OCI-M2 (cell line): ENCODE results near the gene CNTN2.

Source experiments
- DNase-seq: peaks from one replicate; lab custom pipeline; 2025; ENCODE audit not compliant: unreplicated experiment; lab: John Stamatoyannopoulos, UW

Gene CNTN2, protein sequence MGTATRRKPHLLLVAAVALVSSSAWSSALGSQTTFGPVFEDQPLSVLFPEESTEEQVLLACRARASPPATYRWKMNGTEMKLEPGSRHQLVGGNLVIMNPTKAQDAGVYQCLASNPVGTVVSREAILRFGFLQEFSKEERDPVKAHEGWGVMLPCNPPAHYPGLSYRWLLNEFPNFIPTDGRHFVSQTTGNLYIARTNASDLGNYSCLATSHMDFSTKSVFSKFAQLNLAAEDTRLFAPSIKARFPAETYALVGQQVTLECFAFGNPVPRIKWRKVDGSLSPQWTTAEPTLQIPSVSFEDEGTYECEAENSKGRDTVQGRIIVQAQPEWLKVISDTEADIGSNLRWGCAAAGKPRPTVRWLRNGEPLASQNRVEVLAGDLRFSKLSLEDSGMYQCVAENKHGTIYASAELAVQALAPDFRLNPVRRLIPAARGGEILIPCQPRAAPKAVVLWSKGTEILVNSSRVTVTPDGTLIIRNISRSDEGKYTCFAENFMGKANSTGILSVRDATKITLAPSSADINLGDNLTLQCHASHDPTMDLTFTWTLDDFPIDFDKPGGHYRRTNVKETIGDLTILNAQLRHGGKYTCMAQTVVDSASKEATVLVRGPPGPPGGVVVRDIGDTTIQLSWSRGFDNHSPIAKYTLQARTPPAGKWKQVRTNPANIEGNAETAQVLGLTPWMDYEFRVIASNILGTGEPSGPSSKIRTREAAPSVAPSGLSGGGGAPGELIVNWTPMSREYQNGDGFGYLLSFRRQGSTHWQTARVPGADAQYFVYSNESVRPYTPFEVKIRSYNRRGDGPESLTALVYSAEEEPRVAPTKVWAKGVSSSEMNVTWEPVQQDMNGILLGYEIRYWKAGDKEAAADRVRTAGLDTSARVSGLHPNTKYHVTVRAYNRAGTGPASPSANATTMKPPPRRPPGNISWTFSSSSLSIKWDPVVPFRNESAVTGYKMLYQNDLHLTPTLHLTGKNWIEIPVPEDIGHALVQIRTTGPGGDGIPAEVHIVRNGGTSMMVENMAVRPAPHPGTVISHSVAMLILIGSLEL

DNA sequence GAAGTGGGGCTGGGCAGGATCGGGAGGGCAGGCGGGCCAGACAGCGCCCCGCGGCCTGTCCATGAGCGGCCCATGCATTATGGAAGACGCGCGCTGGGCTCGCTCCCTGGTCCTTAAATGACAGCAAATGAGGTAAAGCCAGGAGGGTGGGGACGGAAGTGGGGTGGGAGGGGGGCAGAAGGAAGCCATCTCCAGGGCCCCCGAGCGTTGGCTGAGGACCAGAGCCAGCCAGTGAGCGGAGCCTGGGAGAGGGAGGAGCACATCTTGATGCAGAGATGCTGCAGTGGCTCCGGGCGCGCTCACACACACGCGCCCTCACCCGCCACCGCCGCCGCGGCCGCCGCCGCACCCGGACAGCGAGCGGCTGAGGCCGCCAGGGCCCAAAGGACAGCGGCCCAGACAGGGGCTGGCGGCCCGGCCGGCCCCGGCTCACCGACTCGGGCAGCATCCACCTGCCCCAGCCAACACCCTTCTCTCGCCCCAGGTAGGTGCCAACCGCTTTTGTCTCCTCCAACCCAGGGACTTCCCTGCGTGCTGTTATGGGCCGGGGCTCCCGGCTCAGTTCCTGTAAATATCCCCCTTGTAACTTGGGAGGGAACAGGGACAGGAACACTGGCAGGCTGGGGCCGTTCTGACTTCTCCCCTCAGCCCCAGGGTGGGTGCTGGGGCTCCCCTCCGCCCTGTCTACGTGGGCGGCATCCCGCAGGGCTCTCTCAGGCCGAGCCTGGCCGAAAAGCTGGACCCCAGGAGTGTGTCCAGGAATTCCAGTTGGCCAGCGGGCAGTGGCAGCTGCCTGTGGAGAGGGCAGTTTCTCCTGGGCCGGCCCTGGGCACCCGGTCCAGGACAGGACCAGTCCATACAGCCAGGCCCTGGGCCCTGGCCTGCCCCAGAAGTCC, at the start of gene CNTN2:
Gene CNTN2, plus strand, starts transcription at position 302 of the 896 bp plus-strand sequence. CDS start 9,974 bp downstream, outside the sequence.
- no peak for DNase-seq

DNA sequence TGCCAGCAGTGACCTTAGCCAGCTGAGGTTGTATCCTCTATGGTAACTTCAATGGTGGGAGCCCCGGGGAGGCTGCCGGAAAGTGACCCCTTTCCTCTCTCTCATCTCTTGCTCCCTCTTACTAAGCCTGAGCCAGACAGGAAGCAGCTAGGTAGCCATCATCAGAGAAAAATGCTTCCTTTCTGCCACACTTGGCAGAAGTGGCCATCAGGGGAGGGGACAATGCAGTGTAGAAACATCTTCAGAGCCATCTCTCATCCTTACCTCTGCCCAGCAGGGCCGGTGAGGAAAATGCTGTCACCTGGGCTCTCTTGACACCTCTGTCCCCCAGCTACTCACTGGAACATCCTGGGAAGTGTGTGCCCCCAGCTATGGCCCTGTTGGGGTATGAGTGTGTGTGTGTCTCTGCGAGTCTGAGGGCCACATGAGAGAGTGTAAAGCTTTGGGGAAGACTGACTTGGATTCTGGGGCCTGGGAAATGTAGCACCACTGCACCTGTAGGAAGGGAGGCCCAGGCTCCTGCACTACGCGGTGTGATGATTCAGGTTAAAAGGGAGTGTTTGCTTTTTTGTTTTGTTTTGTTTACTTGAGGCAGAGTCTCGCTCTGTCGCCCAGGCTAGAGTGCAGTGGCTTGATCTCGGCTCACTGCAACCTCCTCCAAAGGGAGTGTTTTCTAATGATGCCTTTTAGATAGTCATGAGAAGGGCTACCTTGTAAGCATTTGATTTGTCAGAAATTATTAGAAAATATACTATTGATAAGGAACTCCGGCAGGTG, 48.7 kb upstream of the CNTN2 start:
- DNase-seq = no peak

DNA sequence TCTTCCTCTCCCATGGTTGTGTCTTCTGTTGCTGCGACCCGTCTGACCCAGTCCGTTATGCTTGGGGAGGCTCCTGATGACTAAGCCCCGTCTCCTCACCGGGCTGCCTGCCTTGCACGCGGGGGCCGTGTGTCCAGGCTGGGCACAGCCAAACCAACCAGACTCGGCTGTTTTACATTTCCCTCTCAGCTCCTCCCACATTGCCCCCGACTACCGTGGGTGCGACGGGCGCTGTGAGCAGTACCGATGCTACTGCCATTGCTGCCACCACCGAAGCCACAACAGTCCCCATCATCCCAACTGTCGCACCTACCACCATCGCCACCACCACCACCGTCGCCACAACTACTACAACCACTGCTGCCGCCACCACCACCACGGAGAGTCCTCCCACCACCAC, 46.0 kb upstream of the CNTN2 start:
- DNase-seq = no peak

DNA sequence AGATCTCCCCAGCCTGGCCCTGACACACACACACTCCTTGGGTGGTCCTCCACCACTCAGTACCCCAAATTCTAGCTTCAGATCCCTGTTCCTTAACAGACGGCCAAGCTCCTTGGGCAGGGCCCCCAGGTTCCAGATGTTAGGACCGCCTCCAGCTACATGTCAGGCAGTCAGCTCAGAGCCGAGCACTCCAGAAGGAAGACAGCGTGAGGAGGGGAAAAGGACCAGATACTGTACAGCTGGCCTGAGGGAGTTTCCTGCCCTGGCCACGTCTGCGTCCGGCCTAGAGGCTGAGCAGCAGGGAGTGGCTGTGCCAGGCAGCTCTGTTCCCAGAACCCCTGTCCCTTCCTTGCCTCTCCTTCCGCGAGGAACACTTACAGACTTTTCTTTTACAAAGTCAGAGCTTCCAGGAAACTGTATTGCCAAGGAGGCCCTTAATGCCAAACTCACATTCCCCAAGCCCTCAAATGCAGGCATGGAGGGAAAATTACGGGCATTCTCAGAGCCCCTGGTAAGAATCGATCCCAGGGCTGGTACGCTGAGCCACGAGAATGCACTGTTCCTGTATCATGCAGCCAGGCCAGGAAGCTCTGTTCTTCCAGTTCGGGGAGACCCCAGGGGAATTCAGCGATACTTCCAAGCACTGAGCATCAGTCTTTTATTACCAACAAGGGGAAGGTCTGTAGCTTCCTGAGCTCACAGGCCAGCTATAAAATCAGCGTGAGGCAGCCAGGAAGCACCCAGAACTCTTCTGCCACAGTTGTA, 45.2 kb upstream of the CNTN2 start:
- no peak for DNase-seq

DNA sequence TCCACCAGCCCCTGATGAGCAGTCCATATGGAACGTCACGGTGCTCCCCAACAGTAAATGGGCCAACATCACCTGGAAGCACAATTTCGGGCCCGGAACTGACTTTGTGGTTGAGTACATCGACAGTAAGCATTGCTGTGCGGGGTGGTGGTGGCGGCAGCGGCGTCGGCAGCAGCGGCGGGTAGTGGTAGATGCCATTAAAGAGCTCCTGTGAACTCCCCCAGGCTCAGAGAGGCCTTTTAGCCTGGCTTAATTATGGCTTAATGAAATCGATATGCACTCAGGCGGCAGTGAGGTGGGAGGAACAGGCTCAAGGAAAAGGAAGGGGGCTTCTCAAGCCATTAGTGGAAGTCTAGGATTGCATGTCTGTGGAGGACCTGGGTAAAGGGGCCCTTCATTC, 41.9 kb upstream of the CNTN2 start:
- DNase-seq = no peak

DNA sequence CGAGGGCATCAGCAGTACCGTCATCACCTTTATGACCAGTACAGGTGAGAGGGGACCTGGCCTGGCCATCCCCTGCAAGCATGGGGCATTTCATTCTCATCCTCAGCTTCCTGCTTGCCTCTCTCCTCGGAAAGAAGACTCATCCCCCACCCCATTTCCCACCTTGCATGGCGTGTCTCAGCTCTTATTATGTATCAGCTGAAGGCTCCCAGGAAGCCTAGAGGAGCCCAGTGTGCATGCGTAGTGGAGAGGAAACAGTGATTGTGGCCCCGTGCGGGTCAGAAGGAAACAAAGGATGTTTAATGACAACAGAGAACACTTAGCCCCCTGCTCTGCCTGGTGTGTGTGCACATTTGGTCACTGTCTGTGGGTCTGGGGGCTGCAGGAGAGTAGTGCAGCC, 40.3 kb upstream of the CNTN2 start:
- no peak for DNase-seq

DNA sequence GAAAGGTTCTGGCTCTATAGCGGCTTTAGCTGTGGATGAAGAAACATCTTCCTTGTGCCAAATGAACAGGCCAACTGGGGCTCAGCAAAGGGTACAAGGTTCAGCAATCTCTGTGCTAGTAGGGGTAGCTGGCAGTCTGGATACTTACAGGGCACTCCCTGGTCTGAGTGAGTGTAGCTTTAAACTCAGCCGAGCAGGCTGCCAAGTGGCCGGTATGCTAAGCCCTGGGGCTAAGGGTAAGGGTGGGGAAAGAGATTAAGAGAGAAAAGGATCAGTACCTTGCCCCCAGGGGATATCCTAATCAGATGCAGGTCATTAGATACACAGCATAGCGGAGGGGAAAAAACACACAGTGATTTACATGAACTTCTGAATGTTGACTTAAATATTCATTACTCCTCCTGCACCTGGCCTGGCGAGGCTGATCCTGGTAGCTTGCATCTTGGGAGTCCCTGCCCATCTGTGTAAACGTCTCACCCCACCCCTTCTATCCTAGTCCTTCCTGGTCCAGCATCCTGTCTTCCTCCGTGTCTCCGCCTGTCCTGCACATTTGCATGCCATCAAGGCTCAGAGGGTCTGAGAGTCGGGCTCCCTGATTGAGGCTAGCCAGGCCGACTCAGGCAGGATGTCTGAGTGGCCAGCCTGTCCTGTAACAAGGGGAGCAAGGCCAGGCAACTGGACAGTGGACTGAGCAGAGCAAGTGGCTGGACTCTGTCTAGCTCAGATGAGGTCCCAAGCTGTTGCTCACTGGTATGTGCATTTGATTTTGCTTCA, 39.5 kb upstream of the CNTN2 start:
- no peak for DNase-seq

DNA sequence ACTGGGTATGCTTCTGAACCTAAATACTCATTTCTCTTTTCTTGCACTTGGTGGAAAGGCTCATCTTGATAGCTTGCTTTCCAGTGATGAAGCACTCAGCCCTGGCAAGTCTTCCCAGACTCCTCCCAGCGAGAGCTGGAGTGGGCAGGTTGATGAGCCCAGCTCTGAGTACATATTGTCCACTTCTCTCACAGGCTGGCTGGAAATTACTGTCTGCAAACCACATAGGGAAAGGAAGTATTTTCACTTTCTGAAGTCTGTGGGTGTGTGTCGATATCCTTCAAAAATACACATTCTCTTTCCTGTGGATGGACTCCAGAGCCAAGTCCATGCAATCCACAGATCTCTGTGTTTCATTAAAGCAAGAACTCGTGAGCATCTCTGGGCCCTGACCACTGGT, 38.7 kb upstream of the CNTN2 start:
- no peak for DNase-seq

DNA sequence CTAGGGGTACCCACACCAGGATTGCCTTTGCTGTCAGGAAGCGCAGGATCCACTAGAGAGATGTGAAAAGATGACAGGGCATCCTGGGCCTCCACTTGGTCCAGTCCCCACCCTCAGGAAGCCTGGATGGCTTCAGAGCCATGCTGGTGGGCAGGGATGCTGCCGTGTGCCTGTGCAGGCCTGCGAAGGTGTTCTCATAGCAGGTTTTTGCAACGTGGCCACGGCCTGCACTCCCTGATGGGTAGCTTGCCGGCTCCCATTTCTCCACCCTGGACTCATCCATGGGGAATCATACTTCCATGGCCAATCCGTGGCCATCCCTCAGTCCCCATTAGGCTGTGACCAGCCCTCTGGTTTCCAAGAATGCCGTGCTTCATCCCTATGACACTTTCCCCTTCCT, 34.1 kb upstream of the CNTN2 start:
- no peak for DNase-seq

DNA sequence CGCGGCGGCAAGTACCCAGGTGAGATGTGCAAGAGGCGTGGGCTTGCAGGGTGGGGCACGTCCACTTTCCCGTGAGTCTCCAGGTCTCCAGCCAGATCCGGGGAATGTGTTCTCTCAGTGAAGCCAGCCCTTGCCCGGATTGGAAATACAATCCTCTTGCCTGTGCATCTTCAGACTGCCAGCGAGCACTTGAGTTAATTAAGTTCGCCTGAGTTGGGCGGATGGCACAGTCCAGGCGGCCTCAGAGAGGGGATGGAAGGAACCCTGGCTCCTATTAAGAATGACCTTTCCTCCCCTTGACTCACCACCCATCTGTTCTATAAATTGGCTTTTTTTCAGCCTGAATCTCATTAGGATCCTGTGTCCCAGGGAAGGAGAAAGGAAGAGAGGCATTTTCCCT, 33.3 kb upstream of the CNTN2 start:
- DNase-seq = no peak

DNA sequence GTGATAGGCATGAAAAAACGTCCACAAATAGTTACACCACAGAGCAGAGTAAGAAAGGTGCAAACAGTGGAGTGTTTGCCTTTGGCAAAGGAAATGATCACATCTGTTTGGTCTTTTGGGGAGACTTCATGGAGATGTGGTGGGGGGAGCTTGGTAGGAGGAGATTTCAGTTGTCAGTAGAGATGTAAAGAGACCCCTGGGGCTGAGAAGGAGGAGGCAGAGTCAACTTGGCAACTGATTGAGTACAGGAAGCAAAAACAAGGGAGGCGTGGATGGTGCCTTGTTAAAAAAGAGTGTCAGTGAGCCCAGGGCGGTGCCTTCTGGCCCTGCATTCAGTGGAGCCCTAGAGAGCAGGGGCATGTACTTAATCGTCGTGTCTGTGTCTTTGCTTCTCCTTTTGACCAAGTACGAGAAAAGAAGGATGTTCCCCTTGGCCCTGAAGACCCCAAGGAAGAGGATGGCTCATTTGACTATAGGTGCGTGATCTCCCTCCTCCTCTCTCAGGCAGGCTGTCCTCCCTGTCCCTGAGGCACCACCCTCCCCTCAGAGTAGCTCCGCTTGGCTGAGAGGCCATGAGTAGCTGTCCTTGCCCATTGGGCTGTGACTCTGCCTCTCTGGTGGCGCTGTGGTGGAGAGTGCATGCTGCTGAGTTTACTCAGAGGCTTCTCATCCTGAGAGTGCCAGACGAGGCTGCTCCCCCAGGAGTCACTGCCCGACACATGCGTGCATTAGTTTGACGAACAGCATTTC, 30.4 kb upstream of the CNTN2 start:
- no peak for DNase-seq

DNA sequence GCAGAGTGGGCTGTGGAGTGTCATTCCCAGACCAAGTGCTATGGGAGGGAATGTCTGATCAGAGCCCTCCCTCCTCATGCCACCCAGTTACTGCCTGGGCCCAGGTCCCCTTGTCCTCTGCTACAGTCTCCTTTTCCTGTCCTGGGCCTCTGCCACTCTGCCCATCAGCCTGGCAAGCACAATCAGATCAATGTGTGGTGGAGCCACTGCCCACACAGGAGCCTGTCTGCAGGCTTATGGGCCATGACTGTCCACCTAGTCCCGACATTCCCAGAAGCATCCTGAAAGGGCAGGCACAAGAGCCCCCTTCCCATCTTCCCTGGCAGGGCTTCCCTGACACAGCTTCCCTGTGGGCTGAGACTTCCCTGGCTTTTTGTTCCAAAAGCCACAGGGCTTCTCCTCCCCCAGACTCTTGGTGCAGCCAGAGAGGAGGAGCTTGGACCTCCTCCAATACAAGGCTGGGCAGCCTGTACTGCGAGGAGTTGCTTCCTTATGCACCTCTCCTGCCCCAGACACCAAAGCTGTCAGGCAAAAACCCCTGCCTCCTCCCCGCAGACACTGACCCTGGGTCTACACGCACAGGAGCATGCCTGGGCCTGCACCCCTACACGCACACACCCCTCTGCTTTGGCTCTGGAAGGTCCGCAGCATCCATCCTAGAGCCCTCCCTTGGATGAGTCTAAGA, 29.2 kb upstream of the CNTN2 start:
- no peak for DNase-seq

DNA sequence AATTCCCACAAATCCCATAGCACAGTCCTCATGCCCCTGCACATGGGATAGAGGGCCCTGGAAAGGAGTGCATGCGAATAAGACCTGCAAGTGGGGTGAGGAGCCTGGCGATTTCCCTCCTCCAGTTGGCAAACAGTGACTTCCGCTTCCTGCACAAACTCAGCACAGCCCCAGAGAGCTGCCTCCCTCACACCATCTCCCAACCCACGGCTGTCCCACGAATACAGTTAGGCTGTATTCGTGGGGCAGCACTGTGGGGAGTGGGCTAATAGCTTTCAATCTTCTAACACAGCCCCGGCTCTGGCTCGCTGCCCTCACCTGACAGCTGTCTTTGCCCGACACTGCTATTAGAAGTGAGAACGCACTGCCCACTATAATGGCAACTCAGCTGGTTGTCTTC, 28.2 kb upstream of the CNTN2 start:
- DNase-seq = no peak

DNA sequence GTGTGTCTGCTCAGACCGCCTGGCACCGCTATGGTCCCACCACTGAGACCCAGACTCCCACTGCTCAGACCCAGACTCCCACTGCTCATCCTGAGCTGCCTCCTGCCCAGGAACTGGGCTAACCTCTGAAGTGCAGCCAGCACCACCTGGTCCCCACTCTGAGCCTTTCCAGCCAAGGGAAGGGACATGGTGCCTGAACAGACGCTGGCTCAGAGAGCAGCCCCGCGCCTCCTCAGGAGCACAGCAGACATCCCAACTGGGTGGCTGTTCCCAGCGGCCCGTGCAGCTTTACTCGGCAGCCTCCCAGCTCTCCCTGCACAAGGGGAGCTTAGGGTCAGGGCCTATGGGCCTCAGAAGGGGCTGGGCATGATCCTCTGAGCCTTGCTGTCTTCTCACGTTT, 27.8 kb upstream of the CNTN2 start:
- DNase-seq = no peak

DNA sequence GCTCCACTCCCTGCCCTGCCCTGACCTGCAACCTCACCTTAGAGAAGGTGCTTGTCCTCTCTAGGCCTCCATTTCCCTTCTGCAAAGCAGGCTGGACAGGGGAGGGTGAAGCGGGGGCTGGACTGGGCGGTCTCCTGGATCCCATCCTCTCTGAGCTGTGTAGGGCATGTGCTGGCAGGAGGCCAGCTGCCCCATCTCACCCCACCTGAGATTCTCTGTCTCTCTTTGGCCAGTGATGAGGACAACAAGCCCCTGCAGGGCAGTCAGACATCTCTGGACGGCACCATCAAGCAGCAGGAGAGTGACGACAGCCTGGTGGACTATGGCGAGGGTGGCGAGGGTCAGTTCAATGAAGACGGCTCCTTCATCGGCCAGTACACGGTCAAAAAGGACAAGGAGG, 26.9 kb upstream of the CNTN2 start:
- no peak for DNase-seq

DNA sequence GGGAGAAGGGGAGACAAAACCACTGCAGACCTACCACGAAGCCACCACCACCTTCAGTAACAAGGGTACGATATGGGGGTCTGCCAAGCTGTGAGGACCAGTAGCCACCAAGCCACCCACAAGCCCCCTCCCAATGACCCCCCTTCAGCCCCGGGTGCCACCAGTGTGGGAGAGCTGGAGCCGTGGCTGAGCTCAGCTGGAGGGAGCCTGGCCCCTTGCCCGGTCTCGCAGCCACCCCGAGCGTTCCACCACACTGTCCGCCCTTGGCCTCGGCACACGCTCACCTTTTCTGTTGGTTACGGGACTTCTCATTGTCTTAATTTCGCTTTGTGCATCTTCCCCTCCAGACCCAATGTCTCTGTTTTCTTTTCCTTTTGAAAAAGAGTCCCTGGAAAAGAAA, 26.4 kb upstream of the CNTN2 start:
- no peak for DNase-seq

DNA sequence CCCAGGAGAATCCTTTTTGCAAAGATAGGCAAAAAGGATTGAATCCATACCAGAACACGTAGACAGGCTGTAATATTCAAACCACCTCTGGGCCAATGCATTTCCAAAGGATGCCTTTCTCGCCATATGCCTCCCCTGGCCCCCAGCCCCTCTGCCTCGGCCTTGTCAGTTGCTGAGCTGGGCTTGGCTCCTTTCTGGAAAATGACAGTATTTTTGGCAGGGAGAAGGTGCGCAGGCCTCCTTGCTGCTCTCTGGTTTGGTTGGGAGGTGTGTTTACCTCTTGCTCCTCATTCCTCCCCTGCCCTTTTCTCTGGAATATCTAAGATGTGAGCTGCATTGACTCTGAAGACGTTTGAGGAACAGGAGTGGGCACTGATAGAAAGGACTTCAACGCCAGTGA, 26.0 kb upstream of the CNTN2 start:
- no peak for DNase-seq
